ENCODE results near the gene RGS12.

DNA sequence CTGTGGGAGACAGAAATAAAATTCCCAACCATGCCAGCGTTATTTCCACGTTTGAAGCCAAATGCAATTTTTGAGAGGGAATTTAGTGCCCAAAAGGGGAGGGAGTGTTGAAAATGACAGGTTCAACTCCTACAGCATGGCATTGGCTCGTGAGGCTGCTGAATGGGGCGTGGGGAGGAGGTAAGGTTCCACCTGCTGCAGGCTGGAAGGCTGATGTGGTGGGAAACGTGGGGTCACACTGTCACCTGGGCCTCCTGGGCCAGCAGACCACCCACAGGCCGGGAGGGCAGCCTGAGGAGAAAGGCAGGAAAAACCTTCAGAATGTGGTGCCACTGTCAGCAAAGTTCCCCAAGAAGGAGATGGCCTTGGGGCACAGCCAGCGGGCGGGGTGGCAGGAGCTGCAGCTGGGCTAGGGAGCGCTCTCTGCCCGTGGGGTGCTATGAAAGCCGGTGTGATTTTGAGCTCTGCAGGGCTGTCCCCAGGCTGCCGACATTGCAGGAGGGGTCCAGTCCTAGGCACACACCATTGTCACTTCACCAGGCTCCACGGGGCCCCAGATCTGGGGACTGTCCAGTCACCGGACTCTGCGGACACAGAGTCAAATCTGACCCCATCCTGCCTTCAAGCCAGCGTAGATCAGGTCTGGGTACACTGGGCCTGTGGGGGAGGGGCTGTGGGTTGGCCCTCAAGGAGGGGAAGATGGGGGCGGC lies 24.3 kb upstream of the RGS12 start:
- TF ChIP-seq, protein P1, sequence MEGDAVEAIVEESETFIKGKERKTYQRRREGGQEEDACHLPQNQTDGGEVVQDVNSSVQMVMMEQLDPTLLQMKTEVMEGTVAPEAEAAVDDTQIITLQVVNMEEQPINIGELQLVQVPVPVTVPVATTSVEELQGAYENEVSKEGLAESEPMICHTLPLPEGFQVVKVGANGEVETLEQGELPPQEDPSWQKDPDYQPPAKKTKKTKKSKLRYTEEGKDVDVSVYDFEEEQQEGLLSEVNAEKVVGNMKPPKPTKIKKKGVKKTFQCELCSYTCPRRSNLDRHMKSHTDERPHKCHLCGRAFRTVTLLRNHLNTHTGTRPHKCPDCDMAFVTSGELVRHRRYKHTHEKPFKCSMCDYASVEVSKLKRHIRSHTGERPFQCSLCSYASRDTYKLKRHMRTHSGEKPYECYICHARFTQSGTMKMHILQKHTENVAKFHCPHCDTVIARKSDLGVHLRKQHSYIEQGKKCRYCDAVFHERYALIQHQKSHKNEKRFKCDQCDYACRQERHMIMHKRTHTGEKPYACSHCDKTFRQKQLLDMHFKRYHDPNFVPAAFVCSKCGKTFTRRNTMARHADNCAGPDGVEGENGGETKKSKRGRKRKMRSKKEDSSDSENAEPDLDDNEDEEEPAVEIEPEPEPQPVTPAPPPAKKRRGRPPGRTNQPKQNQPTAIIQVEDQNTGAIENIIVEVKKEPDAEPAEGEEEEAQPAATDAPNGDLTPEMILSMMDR (IDR thresholded peaks at IDR 0.05; ENCODE audit: insufficient read depth, low read length, poor library complexity, severe bottlenecking), result no peak
- no peak for TF ChIP-seq EZH2phosphoT487 (conservative IDR thresholded peaks at IDR 0.05; ENCODE audit: low read length)
